Measurements from ENCODE around the gene BTBD9. TPM values are rescaled to one million over a fixed set of nuclear protein-coding genes. Genes with fewer than 3 reads are reported as not detected.

Gene BTBD9
- polyA plus RNA-seq, 1 donor (not counting 4 experiments of a cell fraction or from before 2014, with no cell fraction given), result 6.8 TPM

- no peaks in the 10 kb centered on the region for H3K27me3 ChIP-seq (ENCODE audit: control insufficient read depth, extremely low read depth, insufficient read depth, low read length)
- no peak overlapping the region for H2AFZ ChIP-seq (ENCODE audit: control insufficient read depth, low read length)
- no peaks in the 10 kb centered on the region for H3K9me3 ChIP-seq (ENCODE audit: control insufficient read depth, low read depth, low read length)
- DNase-seq (ENCODE audit: low read depth, low spot score) (no peak), FAIRE-seq (no peak)
- no peaks in the 10 kb centered on the region for H3K9me1 ChIP-seq (ENCODE audit: control insufficient read depth, extremely low read depth, insufficient read depth, low read length)
- no peaks in the 10 kb centered on the region for H3K36me3 ChIP-seq (ENCODE audit: control insufficient read depth in 2 of 2, extremely low read depth in 1 of 2, insufficient read depth in 2 of 2, low read length in 2 of 2)
- dilution Hi-C loops (cut with MboI; ENCODE audit: extremely low pct_ligation_motif_present, low sequenced_read_pairs), result no loop called here
- no peaks in the 10 kb centered on the region for H3K79me2 ChIP-seq (ENCODE audit: control insufficient read depth, insufficient read depth, low read length)
- no peak overlapping the region for H3K9ac ChIP-seq (ENCODE audit: control insufficient read depth, extremely low read depth, insufficient read depth, low read length)
- peak overlapping the region; percentile 77 for H3K4me2 ChIP-seq (ENCODE audit: control insufficient read depth, extremely low read depth, insufficient read depth, low read depth, low read length)
- TF ChIP-seq CTCF (optimal IDR thresholded peaks at IDR 0.05 in 1 of 3, IDR thresholded peaks at IDR 0.05 in 1 of 3, conservative IDR thresholded peaks at IDR 0.05 in 1 of 3; ENCODE audit: extremely low read depth in 1 of 3, insufficient read depth in 2 of 3, low read length in 3 of 3), result no peak
- TF ChIP-seq EZH2 (IDR thresholded peaks at IDR 0.05; ENCODE audit: low read length), result no peak
- peak overlapping the region; percentile 68 for H3K27ac ChIP-seq (ENCODE audit: control insufficient read depth, insufficient read depth, low read length)
- H3K4me1 ChIP-seq (ENCODE audit: control insufficient read depth, extremely low read depth, insufficient read depth, low read length), result peaks cover 39% of the 10 kb centered on the region
- H3K4me3 ChIP-seq (ENCODE audit: control insufficient read depth in 2 of 3, extremely low read depth in 1 of 3, insufficient read depth in 2 of 3, low read depth in 1 of 3, low read length in 3 of 3), result peak overlapping the region in 2 of 3 experiments; percentile 29 to 54
- no peaks in the 10 kb centered on the region for H4K20me1 ChIP-seq (ENCODE audit: control insufficient read depth, extremely low read depth, insufficient read depth, low read length)
Observed at GRCh38 chr6:38261626-38262025, 378.1 kb downstream of the BTBD9 start.

GRCh38 chr6:38259736-38260135 is 380.0 kb downstream of the BTBD9 start:
- no peak overlapping the region for H3K4me3 ChIP-seq (ENCODE audit: control insufficient read depth in 2 of 3, extremely low read depth in 1 of 3, insufficient read depth in 2 of 3, low read depth in 1 of 3, low read length in 3 of 3)
- no peak for FAIRE-seq
- H4K20me1 ChIP-seq (ENCODE audit: control insufficient read depth, extremely low read depth, insufficient read depth, low read length), result no peaks in the 10 kb centered on the region
- no peaks in the 10 kb centered on the region for H3K27me3 ChIP-seq (ENCODE audit: control insufficient read depth, extremely low read depth, insufficient read depth, low read length)
- H3K4me1 ChIP-seq (ENCODE audit: control insufficient read depth, extremely low read depth, insufficient read depth, low read length), result peaks cover 39% of the 10 kb centered on the region
- DNase-seq (ENCODE audit: low read depth, low spot score), result no peak
- no peak overlapping the region for H2AFZ ChIP-seq (ENCODE audit: control insufficient read depth, low read length)
- no peaks in the 10 kb centered on the region for H3K9me1 ChIP-seq (ENCODE audit: control insufficient read depth, extremely low read depth, insufficient read depth, low read length)
- H3K9me3 ChIP-seq (ENCODE audit: control insufficient read depth, low read depth, low read length), result no peaks in the 10 kb centered on the region
- H3K9ac ChIP-seq (ENCODE audit: control insufficient read depth, extremely low read depth, insufficient read depth, low read length), result no peak overlapping the region
- TF ChIP-seq CTCF (optimal IDR thresholded peaks at IDR 0.05 in 1 of 3, IDR thresholded peaks at IDR 0.05 in 1 of 3, conservative IDR thresholded peaks at IDR 0.05 in 1 of 3; ENCODE audit: extremely low read depth in 1 of 3, insufficient read depth in 2 of 3, low read length in 3 of 3) (no peak), EZH2 (IDR thresholded peaks at IDR 0.05; ENCODE audit: low read length) (no peak)
- dilution Hi-C loops (cut with MboI; ENCODE audit: extremely low pct_ligation_motif_present, low sequenced_read_pairs), result no loop called here
- H3K79me2 ChIP-seq (ENCODE audit: control insufficient read depth, insufficient read depth, low read length), result no peaks in the 10 kb centered on the region
- H3K36me3 ChIP-seq (ENCODE audit: control insufficient read depth in 2 of 2, extremely low read depth in 1 of 2, insufficient read depth in 2 of 2, low read length in 2 of 2), result no peaks in the 10 kb centered on the region
- no peak overlapping the region for H3K27ac ChIP-seq (ENCODE audit: control insufficient read depth, insufficient read depth, low read length)
- H3K4me2 ChIP-seq (ENCODE audit: control insufficient read depth, extremely low read depth, insufficient read depth, low read depth, low read length), result peak overlapping the region; percentile 25
